Panc1 (cell line): ENCODE results near the gene KRT75. TPM values are rescaled to one million over a fixed set of nuclear protein-coding genes. Genes with fewer than 3 reads are reported as not detected.

Source experiments
- ATAC-seq: fragments of 200-7000 bp; cut with Tn5 transposase; 2 replicates; pipeline ENCODE4 v1.9.1; 2020; ENCODE audit warnings: mild to moderate bottlenecking, moderate library complexity
- BruUV-seq: library from RNA; stranded (reverse); fragments of 400-500 nt; replicated peaks from 2 replicates; lab custom pipeline; 2021; lab: Mats Ljungman, UMichigan
- CTCF ChIA-PET: fragments of 300-600 bp; sonication (Branson Sonifier 250); formaldehyde crosslinking; loops from one replicate; lab custom pipeline; 2022; ENCODE audit warnings: antibody characterized with exemption; lab: Charles Lee
- POLR2A ChIA-PET: fragments of 300-600 bp; sonication (Branson Sonifier 250); formaldehyde crosslinking; loops from one replicate; lab custom pipeline; 2022; ENCODE audit warnings: antibody characterized with exemption; lab: Charles Lee
- DNase-seq: peaks from one replicate; pipeline ENCODE4 v3.0.0-alpha.2; 2010; ENCODE audit warnings: low read depth, low spot score
- H3K27ac ChIP-seq: 2 replicates; pipeline ENCODE4 v1.5.1; 2011; ENCODE audit warnings: mild to moderate bottlenecking, low read length, inconsistent platforms
- H3K27me3 ChIP-seq: fragments of 200-500 bp; sonication (Bioruptor generic); 2 replicates; pipeline ENCODE4 v1.6.0; 2014; ENCODE audit warnings: low read length, inconsistent platforms; ENCODE audit not compliant: control insufficient read depth, insufficient read depth
- H3K36me3 ChIP-seq: fragments of 200-500 bp; sonication (Bioruptor generic); 2 replicates; pipeline ENCODE4 v1.5.1; 2014; ENCODE audit warnings: inconsistent platforms, mild to moderate bottlenecking, low read length, moderate library complexity; ENCODE audit not compliant: control insufficient read depth, insufficient read depth
- H3K4me1 ChIP-seq: 2 replicates; pipeline ENCODE4 v1.5.1; 2011; ENCODE audit warnings: inconsistent platforms, mild to moderate bottlenecking, low read length, moderate library complexity; ENCODE audit not compliant: control insufficient read depth, insufficient read depth
- H3K4me3 ChIP-seq, 2 experiments: 2 replicates each; pipeline ENCODE4 v1.5.1; 2011 to 2012; ENCODE audit warnings: low read depth in 2 of 2, low read length in 2 of 2, mild to moderate bottlenecking in 2 of 2, inconsistent platforms in 1 of 2, moderate library complexity in 1 of 2
- H3K9me3 ChIP-seq: fragments of 200-500 bp; sonication (Bioruptor generic); 2 replicates; pipeline ENCODE4 v1.5.1; 2014; ENCODE audit warnings: low read depth, mild to moderate bottlenecking, inconsistent platforms, low read length, moderate library complexity; ENCODE audit not compliant: control insufficient read depth, insufficient read depth
- POLR2AphosphoS5 ChIP-seq: IDR thresholded peaks from 2 replicates; pipeline ENCODE4 v1.6.1; 2012; ENCODE audit warnings: mild to moderate bottlenecking, low read depth, low read length, moderate library complexity
- SIN3A ChIP-seq: IDR thresholded peaks from 2 replicates; pipeline ENCODE4 v1.6.1; 2012; ENCODE audit warnings: low read depth, mild to moderate bottlenecking, low read length, moderate library complexity, borderline replicate concordance; ENCODE audit not compliant: insufficient read depth
- TCF7L2 ChIP-seq: IDR thresholded peaks from 2 replicates; pipeline ENCODE4 v1.6.1; 2011; ENCODE audit warnings: mild to moderate bottlenecking, low read depth, low read length, inconsistent platforms
- in situ Hi-C: cut with HindIII; loops from 2 replicates; pipeline ENCODE4 v1.10.0; 2016; ENCODE audit warnings: low sequenced_read_pairs, low pct_unique_long_range_greater_than_20kb
- intact Hi-C: fragments of 100-400 bp; cut with micrococcal nuclease; formaldehyde crosslinking; loops from one replicate; pipeline ENCODE4 v1.10.0; 2022; ENCODE audit not compliant: unreplicated experiment
- total RNA-seq: library from RNA; stranded (reverse); gene quantifications from one replicate; pipeline ENCODE4 v1.2.1, GENCODE V29; 2021; ENCODE audit not compliant: unreplicated experiment
- TF ChIP-seq, protein P1 (sequence below): fragments of 450-650 bp; IDR thresholded peaks from 2 replicates; pipeline ENCODE4 v1.5.1; 2017; ENCODE audit warnings: mild to moderate bottlenecking
- TF ChIP-seq, protein P2 (sequence below), 2 experiments: IDR thresholded peaks; 2 replicates each; pipeline ENCODE4 v1.6.1; 2011 to 2012; ENCODE audit warnings: low read depth in 2 of 2, control low read depth in 1 of 2, low read length in 1 of 2, mild to moderate bottlenecking in 1 of 2, moderate library complexity in 1 of 2; ENCODE audit not compliant: insufficient read depth in 1 of 2

Gene KRT75
- total RNA-seq, 1 experiment from 2014 or later: 0.15 TPM

DNA sequence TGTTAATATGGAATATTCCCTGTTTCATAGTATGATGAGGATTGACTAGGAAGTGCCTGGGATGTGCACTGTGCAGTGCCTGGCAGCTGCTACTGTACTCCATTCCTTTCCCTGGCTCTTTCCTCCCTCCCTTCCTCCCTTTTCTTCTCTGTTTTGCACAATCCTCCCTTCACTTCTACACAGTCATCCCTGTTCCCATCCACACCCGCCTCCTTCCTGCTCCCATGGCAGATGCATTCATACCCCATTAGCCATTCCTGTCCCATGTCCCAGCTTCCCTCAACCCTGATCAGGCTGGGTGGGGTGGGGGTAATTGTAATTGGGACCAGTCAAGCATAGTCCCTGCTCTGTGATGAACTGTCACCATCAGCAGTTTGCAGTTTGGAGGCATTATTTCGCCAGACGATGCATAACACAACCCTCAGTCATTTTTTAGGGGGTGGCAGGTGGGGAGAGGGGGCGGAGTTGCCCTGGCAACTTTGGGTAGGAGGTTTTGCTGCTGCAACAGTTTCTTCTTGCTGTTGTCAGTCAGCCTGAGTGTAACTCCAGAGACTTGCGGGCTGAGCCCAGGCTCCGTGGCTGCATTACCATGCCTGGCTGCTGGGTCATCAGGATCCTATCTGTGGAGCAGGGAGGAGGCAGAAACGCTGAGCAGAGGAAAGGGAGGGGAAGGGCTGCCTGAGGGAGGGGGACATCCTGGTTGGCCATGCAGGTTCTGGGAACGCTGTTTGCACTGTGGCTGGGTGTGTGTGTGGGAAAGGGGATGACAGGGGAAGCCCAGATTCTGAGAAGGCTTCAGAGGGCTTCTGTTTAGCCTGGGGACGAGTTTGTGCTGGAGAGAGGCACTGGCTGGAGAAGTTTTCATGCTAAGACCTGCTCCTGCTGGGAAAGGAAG lies 44.6 kb downstream of the KRT75 start:
- BruUV-seq: no TSS peak
- DNase-seq (no peak), ATAC-seq (peak; percentile 28; the same call in 1 of the 2 replicates)
- Histone ChIP-seq H3K27me3 (peaks cover 11% of the 10 kb centered on the region), H3K9me3 (no peaks in the 10 kb centered on the region), H3K4me3 (no peak overlapping the region), H3K36me3 (no peaks in the 10 kb centered on the region), H3K4me1 (no peaks in the 10 kb centered on the region), H3K27ac (no peak overlapping the region)
- ChIA-PET CTCF (no interaction called here), POLR2A (no interaction called here)
- in situ Hi-C loops (no loop called here), intact Hi-C loops (loop anchor here (5.0 kb wide), 1 partner anchor 118 kb away; no protein-coding TSS in a partner anchor)
- TF ChIP-seq POLR2AphosphoS5 (no peak), TCF7L2 (no peak), SIN3A (no peak)
- TF ChIP-seq, protein P1, sequence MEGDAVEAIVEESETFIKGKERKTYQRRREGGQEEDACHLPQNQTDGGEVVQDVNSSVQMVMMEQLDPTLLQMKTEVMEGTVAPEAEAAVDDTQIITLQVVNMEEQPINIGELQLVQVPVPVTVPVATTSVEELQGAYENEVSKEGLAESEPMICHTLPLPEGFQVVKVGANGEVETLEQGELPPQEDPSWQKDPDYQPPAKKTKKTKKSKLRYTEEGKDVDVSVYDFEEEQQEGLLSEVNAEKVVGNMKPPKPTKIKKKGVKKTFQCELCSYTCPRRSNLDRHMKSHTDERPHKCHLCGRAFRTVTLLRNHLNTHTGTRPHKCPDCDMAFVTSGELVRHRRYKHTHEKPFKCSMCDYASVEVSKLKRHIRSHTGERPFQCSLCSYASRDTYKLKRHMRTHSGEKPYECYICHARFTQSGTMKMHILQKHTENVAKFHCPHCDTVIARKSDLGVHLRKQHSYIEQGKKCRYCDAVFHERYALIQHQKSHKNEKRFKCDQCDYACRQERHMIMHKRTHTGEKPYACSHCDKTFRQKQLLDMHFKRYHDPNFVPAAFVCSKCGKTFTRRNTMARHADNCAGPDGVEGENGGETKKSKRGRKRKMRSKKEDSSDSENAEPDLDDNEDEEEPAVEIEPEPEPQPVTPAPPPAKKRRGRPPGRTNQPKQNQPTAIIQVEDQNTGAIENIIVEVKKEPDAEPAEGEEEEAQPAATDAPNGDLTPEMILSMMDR: no peak
- TF ChIP-seq, protein P2, sequence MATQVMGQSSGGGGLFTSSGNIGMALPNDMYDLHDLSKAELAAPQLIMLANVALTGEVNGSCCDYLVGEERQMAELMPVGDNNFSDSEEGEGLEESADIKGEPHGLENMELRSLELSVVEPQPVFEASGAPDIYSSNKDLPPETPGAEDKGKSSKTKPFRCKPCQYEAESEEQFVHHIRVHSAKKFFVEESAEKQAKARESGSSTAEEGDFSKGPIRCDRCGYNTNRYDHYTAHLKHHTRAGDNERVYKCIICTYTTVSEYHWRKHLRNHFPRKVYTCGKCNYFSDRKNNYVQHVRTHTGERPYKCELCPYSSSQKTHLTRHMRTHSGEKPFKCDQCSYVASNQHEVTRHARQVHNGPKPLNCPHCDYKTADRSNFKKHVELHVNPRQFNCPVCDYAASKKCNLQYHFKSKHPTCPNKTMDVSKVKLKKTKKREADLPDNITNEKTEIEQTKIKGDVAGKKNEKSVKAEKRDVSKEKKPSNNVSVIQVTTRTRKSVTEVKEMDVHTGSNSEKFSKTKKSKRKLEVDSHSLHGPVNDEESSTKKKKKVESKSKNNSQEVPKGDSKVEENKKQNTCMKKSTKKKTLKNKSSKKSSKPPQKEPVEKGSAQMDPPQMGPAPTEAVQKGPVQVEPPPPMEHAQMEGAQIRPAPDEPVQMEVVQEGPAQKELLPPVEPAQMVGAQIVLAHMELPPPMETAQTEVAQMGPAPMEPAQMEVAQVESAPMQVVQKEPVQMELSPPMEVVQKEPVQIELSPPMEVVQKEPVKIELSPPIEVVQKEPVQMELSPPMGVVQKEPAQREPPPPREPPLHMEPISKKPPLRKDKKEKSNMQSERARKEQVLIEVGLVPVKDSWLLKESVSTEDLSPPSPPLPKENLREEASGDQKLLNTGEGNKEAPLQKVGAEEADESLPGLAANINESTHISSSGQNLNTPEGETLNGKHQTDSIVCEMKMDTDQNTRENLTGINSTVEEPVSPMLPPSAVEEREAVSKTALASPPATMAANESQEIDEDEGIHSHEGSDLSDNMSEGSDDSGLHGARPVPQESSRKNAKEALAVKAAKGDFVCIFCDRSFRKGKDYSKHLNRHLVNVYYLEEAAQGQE (IDR thresholded peaks at IDR 0.05; ENCODE audit: insufficient read depth in 1 of 2, low read depth in 2 of 2, low read length in 1 of 2): no peak

DNA sequence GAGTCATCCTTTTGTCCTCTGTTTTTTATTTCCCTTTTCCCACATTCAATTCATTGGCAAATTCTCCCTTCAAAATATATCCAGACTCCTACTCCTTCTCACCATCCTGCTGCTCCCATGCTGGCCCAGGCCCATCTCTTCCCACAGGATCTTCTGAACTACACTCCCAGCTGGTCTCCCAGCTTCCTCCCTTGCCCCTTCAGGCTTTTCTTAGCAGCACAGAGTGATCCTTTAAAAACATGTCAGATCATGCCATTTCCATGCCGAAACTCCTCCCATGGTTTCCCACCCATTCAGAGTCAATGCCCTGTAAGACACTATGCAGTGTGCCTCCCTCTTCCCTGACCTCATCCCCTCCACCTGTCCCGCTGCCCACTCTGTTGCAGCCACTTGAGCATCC lies 46.3 kb downstream of the KRT75 start:
- H3K4me3 ChIP-seq: no peak overlapping the region
- peaks cover 11% of the 10 kb centered on the region for H3K27me3 ChIP-seq
- in situ Hi-C loops (no loop called here), intact Hi-C loops (no loop called here)
- no peak for TF ChIP-seq SIN3A
- TF ChIP-seq TCF7L2: no peak
- TF ChIP-seq POLR2AphosphoS5: no peak
- TF ChIP-seq, protein P1: no peak
- TF ChIP-seq, protein P2 (IDR thresholded peaks at IDR 0.05; ENCODE audit: insufficient read depth in 1 of 2, low read depth in 2 of 2, low read length in 1 of 2): no peak
- ChIA-PET CTCF (interaction anchor here (0.7 kb wide), 1 partner anchor 234 kb away, joined by 5 read pairs; no protein-coding TSS in a partner anchor), POLR2A (no interaction called here)
- DNase-seq (no peak), ATAC-seq (no peak)
- no peaks in the 10 kb centered on the region for H3K36me3 ChIP-seq
- no peaks in the 10 kb centered on the region for H3K4me1 ChIP-seq
- no TSS peak for BruUV-seq
- H3K9me3 ChIP-seq: no peaks in the 10 kb centered on the region
- no peak overlapping the region for H3K27ac ChIP-seq
